Measurements from ENCODE around the gene CD40LG. TPM values are rescaled to one million over a fixed set of nuclear protein-coding genes. Genes with fewer than 3 reads are reported as not detected.

Gene CD40LG
- total RNA-seq, 1 experiment from 2014 or later, result not detected

GRCh38 chrX:136694431-136695087, 46.6 kb downstream of the CD40LG start:
- H3K9ac ChIP-seq (ENCODE audit: low read length), result no peak overlapping the region
- DNase-seq (peak; percentile 64), ATAC-seq (0 out of 2 replicates have a peak, but pooled peaks have one; percentile 30)
- H3K9me3 ChIP-seq (ENCODE audit: low read length), result no peaks in the 10 kb centered on the region
- no peaks in the 10 kb centered on the region for H4K20me1 ChIP-seq (ENCODE audit: low read length)
- H3K4me2 ChIP-seq (ENCODE audit: low read length), result no peak overlapping the region
- H3K9me2 ChIP-seq (replicated peaks; ENCODE audit: low read length), result no peaks in the 10 kb centered on the region
- no peak overlapping the region for H2AFZ ChIP-seq (ENCODE audit: low read length)
- no peak overlapping the region for H3K4me3 ChIP-seq (ENCODE audit: low read length)
- intact Hi-C loops (cut with micrococcal nuclease), result loop anchor here (1.0 to 10.0 kb wide), 7 partner anchors 86 to 667 kb away; partner anchors contain the start of gene HTATSF1
- TF ChIP-seq EZH2phosphoT487 (IDR thresholded peaks at IDR 0.05; ENCODE audit: borderline replicate concordance, low read length) (no peak), CTCF (conservative IDR thresholded peaks at IDR 0.05; ENCODE audit: low read depth, low read length) (peak; percentile 85), EZH2 (IDR thresholded peaks at IDR 0.05; ENCODE audit: low read length, unreplicated experiment) (no peak)
- ChIA-PET POLR2A (ENCODE audit: unreplicated experiment) (no interaction called here), CTCF (interaction anchor here (0.5 to 1.3 kb wide), 6 partner anchors 86 to 1151 kb away, joined by 3 to 12 read pairs (median 4); no protein-coding TSS in a partner anchor)
- BruUV-seq (replicated peaks), result no TSS peak
- no peaks in the 10 kb centered on the region for H3F3A ChIP-seq (ENCODE audit: low read length, unreplicated experiment)
- H3K79me2 ChIP-seq (ENCODE audit: low read length), result no peaks in the 10 kb centered on the region
- H3K27me3 ChIP-seq (ENCODE audit: low read length), result no peaks in the 10 kb centered on the region
- H3K4me1 ChIP-seq (ENCODE audit: insufficient read depth, low read length), result peaks cover 22% of the 10 kb centered on the region
- no peaks in the 10 kb centered on the region for H3K36me3 ChIP-seq (ENCODE audit: low read depth, low read length)
- H3K27ac ChIP-seq (ENCODE audit: low read length), result no peak overlapping the region

- H4K20me1 ChIP-seq (ENCODE audit: low read length), result no peaks in the 10 kb centered on the region
- no TSS peak for BruUV-seq (replicated peaks)
- no peak overlapping the region for H3K27ac ChIP-seq (ENCODE audit: low read length)
- H3K9me3 ChIP-seq (ENCODE audit: low read length), result no peaks in the 10 kb centered on the region
- ATAC-seq (no peak), DNase-seq (no peak)
- H3K9me2 ChIP-seq (replicated peaks; ENCODE audit: low read length), result no peaks in the 10 kb centered on the region
- no peaks in the 10 kb centered on the region for H3K27me3 ChIP-seq (ENCODE audit: low read length)
- intact Hi-C loops (cut with micrococcal nuclease), result loop anchor here (10.0 kb wide), 1 partner anchor 432 kb away; no protein-coding TSS in a partner anchor
- H3F3A ChIP-seq (ENCODE audit: low read length, unreplicated experiment), result no peaks in the 10 kb centered on the region
- TF ChIP-seq EZH2phosphoT487 (IDR thresholded peaks at IDR 0.05; ENCODE audit: borderline replicate concordance, low read length) (no peak), EZH2 (IDR thresholded peaks at IDR 0.05; ENCODE audit: low read length, unreplicated experiment) (no peak), CTCF (conservative IDR thresholded peaks at IDR 0.05; ENCODE audit: low read depth, low read length) (no peak)
- no peaks in the 10 kb centered on the region for H3K79me2 ChIP-seq (ENCODE audit: low read length)
- H3K36me3 ChIP-seq (ENCODE audit: low read depth, low read length), result no peaks in the 10 kb centered on the region
- no peak overlapping the region for H3K4me2 ChIP-seq (ENCODE audit: low read length)
- ChIA-PET CTCF (interaction anchor here (0.6 to 0.7 kb wide), 2 partner anchors 122 to 205 kb away, joined by 3 to 4 read pairs; no protein-coding TSS in a partner anchor), POLR2A (ENCODE audit: unreplicated experiment) (no interaction called here)
- H3K9ac ChIP-seq (ENCODE audit: low read length), result no peak overlapping the region
- H3K4me1 ChIP-seq (ENCODE audit: insufficient read depth, low read length), result peaks cover 7% of the 10 kb centered on the region
- H2AFZ ChIP-seq (ENCODE audit: low read length), result no peak overlapping the region
- H3K4me3 ChIP-seq (ENCODE audit: low read length), result no peak overlapping the region
These were observed 49.2 kb downstream of the CD40LG start for GRCh38 chrX:136697156-136697555.

GRCh38 chrX:136708348-136708747, 60.4 kb downstream of the CD40LG start:
- H2AFZ ChIP-seq (ENCODE audit: low read length), result no peak overlapping the region
- DNase-seq, result peak; percentile 38
- no peaks in the 10 kb centered on the region for H3K9me2 ChIP-seq (replicated peaks; ENCODE audit: low read length)
- H3K4me2 ChIP-seq (ENCODE audit: low read length), result no peak overlapping the region
- TF ChIP-seq CTCF (conservative IDR thresholded peaks at IDR 0.05; ENCODE audit: low read depth, low read length) (peak; percentile 67), EZH2 (IDR thresholded peaks at IDR 0.05; ENCODE audit: low read length, unreplicated experiment) (no peak), EZH2phosphoT487 (IDR thresholded peaks at IDR 0.05; ENCODE audit: borderline replicate concordance, low read length) (no peak)
- no TSS peak for BruUV-seq (replicated peaks)
- no peaks in the 10 kb centered on the region for H3K36me3 ChIP-seq (ENCODE audit: low read depth, low read length)
- POLR2A ChIA-PET (ENCODE audit: unreplicated experiment), result interaction anchor here (0.6 kb wide), 1 partner anchor 488 kb away, joined by 3 read pairs; no protein-coding TSS in a partner anchor
- H4K20me1 ChIP-seq (ENCODE audit: low read length), result no peaks in the 10 kb centered on the region
- H3K27me3 ChIP-seq (ENCODE audit: low read length), result no peaks in the 10 kb centered on the region
- no peak overlapping the region for H3K27ac ChIP-seq (ENCODE audit: low read length)
- no peak overlapping the region for H3K9ac ChIP-seq (ENCODE audit: low read length)
- CTCF ChIA-PET, result interaction anchor here (0.5 to 1.2 kb wide), 5 partner anchors 9 to 493 kb away, joined by 3 to 9 read pairs (median 3); no protein-coding TSS in a partner anchor
- intact Hi-C loops (cut with micrococcal nuclease), result no loop called here
- H3K9me3 ChIP-seq (ENCODE audit: low read length), result no peaks in the 10 kb centered on the region
- no peaks in the 10 kb centered on the region for H3F3A ChIP-seq (ENCODE audit: low read length, unreplicated experiment)
- H3K4me1 ChIP-seq (ENCODE audit: insufficient read depth, low read length), result peaks cover 8% of the 10 kb centered on the region
- ATAC-seq, result peak; percentile 43; the same call in 1 of the 2 replicates
- H3K4me3 ChIP-seq (ENCODE audit: low read length), result no peak overlapping the region
- no peaks in the 10 kb centered on the region for H3K79me2 ChIP-seq (ENCODE audit: low read length)
